H1 (cell line): ENCODE measurements around the gene LRCH1. TPM values are rescaled to one million over a fixed set of nuclear protein-coding genes. Genes with fewer than 3 reads are reported as not detected.

Experiments
- CBX8 ChIP-seq: fragments of 300-800, 300-1000 bp; sonication (generic); IDR thresholded peaks from 2 replicates; pipeline ENCODE4 v1.7.1; 2016; ENCODE audit warnings: low read depth, low read length, borderline replicate concordance
- CEBPB ChIP-seq: IDR thresholded peaks from 2 replicates; pipeline ENCODE4 v1.6.1; 2012; ENCODE audit warnings: low read depth, low read length
- CREB1 ChIP-seq: IDR thresholded peaks from 2 replicates; pipeline ENCODE4 v1.6.1; 2012; ENCODE audit warnings: inconsistent platforms
- CTCF ChIP-seq, 3 experiments: IDR thresholded peaks; 1 replicate in 2 of 3; 2 replicates in 1 of 3; pipeline versions ENCODE4 v1.5.1 to v1.6.1; 2011; ENCODE audit warnings: low read length in 3 of 3, mild to moderate bottlenecking in 3 of 3, inconsistent platforms in 2 of 3, low read depth in 1 of 3, moderate library complexity in 1 of 3; ENCODE audit not compliant: insufficient read depth in 1 of 3; ENCODE audit errors: control extremely low read depth in 1 of 3
- E2F6 ChIP-seq: IDR thresholded peaks from 2 replicates; pipeline ENCODE4 v1.6.1; 2012; ENCODE audit warnings: inconsistent platforms
- EP300 ChIP-seq, 2 experiments: IDR thresholded peaks; 1 replicate in 1 of 2; 2 replicates in 1 of 2; pipeline ENCODE4 v1.6.1; 2011 to 2012; ENCODE audit warnings: low read depth in 2 of 2, low read length in 2 of 2, mild to moderate bottlenecking in 2 of 2, borderline replicate concordance in 1 of 2, inconsistent platforms in 1 of 2, moderate library complexity in 1 of 2
- GABPA ChIP-seq: IDR thresholded peaks from 2 replicates; pipeline ENCODE4 v1.6.1; 2011; ENCODE audit warnings: mild to moderate bottlenecking, low read length, moderate library complexity, borderline replicate concordance; ENCODE audit not compliant: insufficient read depth
- JUND ChIP-seq: IDR thresholded peaks from 2 replicates; pipeline ENCODE4 v1.6.1; 2011; ENCODE audit warnings: mild to moderate bottlenecking, improper control_type of control experiment, low read length
- MAFK ChIP-seq: IDR thresholded peaks from 2 replicates; pipeline ENCODE4 v1.6.1; 2012; ENCODE audit warnings: low read depth, mild to moderate bottlenecking, improper control_type of control experiment, low read length
- NANOG ChIP-seq: IDR thresholded peaks from 2 replicates; pipeline ENCODE4 v1.6.1; 2011; ENCODE audit warnings: low read length, low read depth, mild to moderate bottlenecking, inconsistent platforms; ENCODE audit not compliant: insufficient read depth, poor library complexity, severe bottlenecking
- PHF8 ChIP-seq: fragments of 200-600 bp; sonication (generic); conservative IDR thresholded peaks from 2 replicates; pipeline ENCODE4 v1.7.1; 2012; ENCODE audit warnings: low read depth, mild to moderate bottlenecking, inconsistent platforms, low read length, moderate library complexity
- POU5F1 ChIP-seq: IDR thresholded peaks from 2 replicates; pipeline ENCODE4 v1.6.1; 2011; ENCODE audit warnings: low read depth, mild to moderate bottlenecking, low read length, moderate library complexity
- RAD21 ChIP-seq, 2 experiments: IDR thresholded peaks in 1 of 2; conservative IDR thresholded peaks in 1 of 2; 2 replicates each; pipeline ENCODE4 v1.6.1; 2011; ENCODE audit warnings: low read depth in 2 of 2, low read length in 2 of 2, improper control_type of control experiment in 1 of 2, inconsistent platforms in 1 of 2, mild to moderate bottlenecking in 1 of 2, moderate library complexity in 1 of 2
- RNF2 ChIP-seq: fragments of 200-900, 300-1000 bp; sonication (generic); IDR thresholded peaks from 2 replicates; pipeline ENCODE4 v1.7.1; 2016; ENCODE audit warnings: borderline replicate concordance, low read depth, mild to moderate bottlenecking, antibody characterized with exemption, low read length; ENCODE audit not compliant: poor library complexity, severe bottlenecking; ENCODE audit errors: missing control alignments
- SIN3A ChIP-seq, 2 experiments: IDR thresholded peaks in 1 of 2; conservative IDR thresholded peaks in 1 of 2; 2 replicates each; pipeline ENCODE4 v1.6.1; 2011 to 2012; ENCODE audit warnings: low read length in 2 of 2, improper control_type of control experiment in 1 of 2, low read depth in 1 of 2, mild to moderate bottlenecking in 1 of 2
- SP1 ChIP-seq: IDR thresholded peaks from 2 replicates; pipeline ENCODE4 v1.6.1; 2011; ENCODE audit warnings: low read depth, low read length
- SP2 ChIP-seq: IDR thresholded peaks from 2 replicates; pipeline ENCODE4 v1.6.1; 2012; ENCODE audit warnings: mild to moderate bottlenecking, low read length, inconsistent platforms
- SRF ChIP-seq: IDR thresholded peaks from 2 replicates; pipeline ENCODE4 v1.6.1; 2011; ENCODE audit warnings: mild to moderate bottlenecking, low read depth, low read length, moderate library complexity
- TCF12 ChIP-seq: IDR thresholded peaks from 2 replicates; pipeline ENCODE4 v1.6.1; 2011; ENCODE audit warnings: low read depth, mild to moderate bottlenecking, low read length
- YY1 ChIP-seq: IDR thresholded peaks from 2 replicates; pipeline ENCODE4 v1.6.1; 2011; ENCODE audit warnings: low read depth, mild to moderate bottlenecking, low read length
- polyA plus RNA-seq, 7 experiments: library from polyadenylated mRNA; depleted of rRNA in 3 of 7; stranded (reverse) in 5 of 7; unstranded in 2 of 7; fragments of >200 nt in 5 of 7; fragments of 200-250 nt in 2 of 7; gene quantifications; 1 replicate in 5 of 7; 2 replicates in 1 of 7; 4 replicates in 1 of 7; pipeline versions ENCODE4 v1.2.1 to v1.2.3, GENCODE V29; 2011 to 2013; ENCODE audit warnings: missing spikeins in 2 of 7, mixed read lengths in 2 of 7
- total RNA-seq: library from RNA; stranded (reverse); fragmentation: NEBNext Ultra II Directional; extraction: Animal tissue kit (Norgen Biotek cat#: 25700); gene quantifications from 2 replicates; pipeline ENCODE4 v1.2.1, GENCODE V29; 2021

Gene LRCH1
- total and polyA plus RNA-seq, 2 of the 8 experiments (the other 6 are each of a cell fraction or from before 2014, with no cell fraction given), result 3.0 to 10.1 TPM

- no peak for TF ChIP-seq YY1
- peak in 1 of 2 experiments; percentile 41; a peak in 1 of 4 replicates for TF ChIP-seq RAD21 (IDR thresholded peaks at IDR 0.05 in 1 of 2, conservative IDR thresholded peaks at IDR 0.05 in 1 of 2; ENCODE audit: low read depth in 2 of 2, low read length in 2 of 2)
- TF ChIP-seq POU5F1, result no peak
- TF ChIP-seq SP2, result no peak
- TF ChIP-seq CBX8, result no peak
- TF ChIP-seq SRF, result no peak
- no peak for TF ChIP-seq CEBPB
- TF ChIP-seq RNF2, result no peak
- TF ChIP-seq SIN3A (conservative IDR thresholded peaks at IDR 0.05 in 1 of 2, IDR thresholded peaks at IDR 0.05 in 1 of 2; ENCODE audit: low read depth in 1 of 2, low read length in 2 of 2), result no peak
- TF ChIP-seq CREB1, result no peak
- TF ChIP-seq NANOG, result no peak
- TF ChIP-seq PHF8, result no peak
- TF ChIP-seq MAFK, result no peak
- TF ChIP-seq SP1, result 0 out of 2 replicates have a peak, but pooled peaks have one; percentile 19
- no peak for TF ChIP-seq TCF12
- TF ChIP-seq EP300 (IDR thresholded peaks at IDR 0.05; ENCODE audit: borderline replicate concordance in 1 of 2, low read depth in 2 of 2, low read length in 2 of 2), result peak in 1 of 2 experiments; percentile 13; a peak in 1 of 3 replicates
- TF ChIP-seq E2F6, result no peak
- no peak for TF ChIP-seq JUND
- peak; percentile 33 to 46 (median 34); a peak in 3 of 4 replicates for TF ChIP-seq CTCF (IDR thresholded peaks at IDR 0.05; ENCODE audit: control extremely low read depth in 1 of 3, insufficient read depth in 1 of 3, low read depth in 1 of 3, low read length in 3 of 3)
- TF ChIP-seq GABPA, result no peak
Measured at GRCh38 chr13:46666727-46667456, 113.9 kb downstream of the LRCH1 start (continued).
